ENCODE measurements around the gene PACRG.

The PACRG gene

GRCh38 chr6:163019926-163020325 is 292.2 kb downstream of the PACRG start:
- DNase-seq, result no peak
- TF ChIP-seq POLR2A (IDR thresholded peaks at IDR 0.05; ENCODE audit: low read length), result no peak
- no peak for TF ChIP-seq GATA1 (IDR thresholded peaks at IDR 0.05; ENCODE audit: low read depth, low read length)

- no peak for DNase-seq
- no peak for TF ChIP-seq GATA1 (IDR thresholded peaks at IDR 0.05; ENCODE audit: low read depth, low read length)
- TF ChIP-seq POLR2A (IDR thresholded peaks at IDR 0.05; ENCODE audit: low read length), result no peak
These were observed 293.3 kb downstream of the PACRG start for GRCh38 chr6:163021054-163021453.

- TF ChIP-seq GATA1 (IDR thresholded peaks at IDR 0.05; ENCODE audit: low read depth, low read length) (no peak), POLR2A (IDR thresholded peaks at IDR 0.05; ENCODE audit: low read length) (no peak)
- DNase-seq, result no peak
These were observed 295.9 kb downstream of the PACRG start for GRCh38 chr6:163023700-163024099.

GRCh38 chr6:163026893-163027292 is 299.1 kb downstream of the PACRG start:
- no peak for DNase-seq
- no peak for TF ChIP-seq POLR2A (IDR thresholded peaks at IDR 0.05; ENCODE audit: low read length)
- no peak for TF ChIP-seq GATA1 (IDR thresholded peaks at IDR 0.05; ENCODE audit: low read depth, low read length)

- no peak for TF ChIP-seq GATA1 (IDR thresholded peaks at IDR 0.05; ENCODE audit: low read depth, low read length)
- TF ChIP-seq POLR2A (IDR thresholded peaks at IDR 0.05; ENCODE audit: low read length), result no peak
- no peak for DNase-seq
These were observed 303.2 kb downstream of the PACRG start for GRCh38 chr6:163030980-163031379.

- TF ChIP-seq POLR2A (IDR thresholded peaks at IDR 0.05; ENCODE audit: low read length) (no peak), GATA1 (IDR thresholded peaks at IDR 0.05; ENCODE audit: low read depth, low read length) (no peak)
- DNase-seq, result no peak
These were observed 304.2 kb downstream of the PACRG start for GRCh38 chr6:163031931-163032330.

GRCh38 chr6:163036160-163036645 is 308.4 kb downstream of the PACRG start:
- DNase-seq, result no peak
- TF ChIP-seq POLR2A (IDR thresholded peaks at IDR 0.05; ENCODE audit: low read length) (no peak), GATA1 (IDR thresholded peaks at IDR 0.05; ENCODE audit: low read depth, low read length) (no peak)

GRCh38 chr6:163038317-163038716 is 310.5 kb downstream of the PACRG start:
- DNase-seq, result no peak
- TF ChIP-seq POLR2A (IDR thresholded peaks at IDR 0.05; ENCODE audit: low read length), result no peak
- TF ChIP-seq GATA1 (IDR thresholded peaks at IDR 0.05; ENCODE audit: low read depth, low read length), result no peak

- no peak for DNase-seq
- TF ChIP-seq GATA1 (IDR thresholded peaks at IDR 0.05; ENCODE audit: low read depth, low read length) (no peak), POLR2A (IDR thresholded peaks at IDR 0.05; ENCODE audit: low read length) (no peak)
These were observed 320.6 kb downstream of the PACRG start for GRCh38 chr6:163048345-163048744.

- DNase-seq, result no peak
- TF ChIP-seq GATA1 (IDR thresholded peaks at IDR 0.05; ENCODE audit: low read depth, low read length) (no peak), POLR2A (IDR thresholded peaks at IDR 0.05; ENCODE audit: low read length) (no peak)
These were observed 326.0 kb downstream of the PACRG start for GRCh38 chr6:163053667-163054344.

GRCh38 chr6:163054641-163055040 is 326.9 kb downstream of the PACRG start:
- no peak for DNase-seq
- no peak for TF ChIP-seq POLR2A (IDR thresholded peaks at IDR 0.05; ENCODE audit: low read length)
- TF ChIP-seq GATA1 (IDR thresholded peaks at IDR 0.05; ENCODE audit: low read depth, low read length), result no peak

GRCh38 chr6:163057260-163057659 is 329.5 kb downstream of the PACRG start:
- no peak for TF ChIP-seq GATA1 (IDR thresholded peaks at IDR 0.05; ENCODE audit: low read depth, low read length)
- TF ChIP-seq POLR2A (IDR thresholded peaks at IDR 0.05; ENCODE audit: low read length), result no peak
- DNase-seq, result no peak

- TF ChIP-seq GATA1 (IDR thresholded peaks at IDR 0.05; ENCODE audit: low read depth, low read length) (no peak), POLR2A (IDR thresholded peaks at IDR 0.05; ENCODE audit: low read length) (no peak)
These were observed 335.0 kb downstream of the PACRG start for GRCh38 chr6:163062790-163063189.

GRCh38 chr6:163063561-163063960 is 335.8 kb downstream of the PACRG start:
- no peak for TF ChIP-seq GATA1 (IDR thresholded peaks at IDR 0.05; ENCODE audit: low read depth, low read length)
- TF ChIP-seq POLR2A (IDR thresholded peaks at IDR 0.05; ENCODE audit: low read length), result no peak
- no peak for DNase-seq

More at GRCh38 chr6:163062790-163063189, 335.0 kb downstream of the PACRG start:
- DNase-seq, result no peak

- no peak for DNase-seq
- TF ChIP-seq POLR2A (IDR thresholded peaks at IDR 0.05; ENCODE audit: low read length) (no peak), GATA1 (IDR thresholded peaks at IDR 0.05; ENCODE audit: low read depth, low read length) (no peak)
These were observed 336.6 kb downstream of the PACRG start for GRCh38 chr6:163064397-163064796.
